Astrocyte (in vitro differentiated cells and primary cell): ENCODE results near the gene LMF1. TPM values are rescaled to one million over a fixed set of nuclear protein-coding genes. Genes with fewer than 3 reads are reported as not detected.

Source experiments
- DNase-seq: peaks from one replicate; pipeline ENCODE4 v3.0.0-alpha.2; 2010; ENCODE audit warnings: low read depth
- FAIRE-seq: peaks from 2 replicates; lab custom pipeline; 2011; peaks lifted over from hg19 to GRCh38; lab: Jason Lieb, UNC
- H2AFZ ChIP-seq: 2 replicates; pipeline ENCODE4 v1.6.0; 2012; ENCODE audit warnings: low read depth, low read length, inconsistent platforms
- H3K27ac ChIP-seq: 2 replicates; pipeline ENCODE4 v1.5.1; 2011; ENCODE audit warnings: low read depth, low read length, inconsistent platforms
- H3K27me3 ChIP-seq: 2 replicates; pipeline ENCODE4 v1.6.0; 2011; ENCODE audit warnings: low read length, inconsistent platforms; ENCODE audit not compliant: insufficient read depth
- H3K36me3 ChIP-seq: 2 replicates; pipeline ENCODE4 v1.5.1; 2011; ENCODE audit warnings: low read length, inconsistent platforms; ENCODE audit not compliant: insufficient read depth
- H3K4me1 ChIP-seq: 2 replicates; pipeline ENCODE4 v1.5.1; 2011; ENCODE audit warnings: low read length, inconsistent platforms; ENCODE audit not compliant: insufficient read depth
- H3K4me2 ChIP-seq: 2 replicates; pipeline ENCODE4 v1.6.0; 2012; ENCODE audit warnings: low read length, inconsistent platforms
- H3K4me3 ChIP-seq: 2 replicates; pipeline ENCODE4 v1.5.1; 2011; ENCODE audit warnings: low read depth, mild to moderate bottlenecking, low read length, inconsistent platforms; ENCODE audit not compliant: insufficient read depth
- H3K79me2 ChIP-seq: 2 replicates; pipeline ENCODE4 v1.6.0; 2012; ENCODE audit warnings: mild to moderate bottlenecking, low read length, inconsistent platforms; ENCODE audit not compliant: insufficient read depth
- H3K9ac ChIP-seq: 2 replicates; pipeline ENCODE4 v1.6.0; 2012; ENCODE audit warnings: mild to moderate bottlenecking, low read length, inconsistent platforms
- H3K9me3 ChIP-seq: 2 replicates; pipeline ENCODE4 v1.5.1; 2012; ENCODE audit warnings: low read depth, mild to moderate bottlenecking, low read length, inconsistent platforms; ENCODE audit not compliant: insufficient read depth
- H4K20me1 ChIP-seq: 2 replicates; pipeline ENCODE4 v1.6.0; 2012; ENCODE audit warnings: low read length, inconsistent platforms; ENCODE audit not compliant: insufficient read depth
- H3K27ac Mint-ChIP-seq: one replicate; pipeline ENCODE4 v1.8.0; 2021; ENCODE audit warnings: mild to moderate bottlenecking, mixed read lengths; ENCODE audit not compliant: unreplicated experiment
- H3K27me3 Mint-ChIP-seq: one replicate; pipeline ENCODE4 v1.8.0; 2021; ENCODE audit warnings: low read depth, mixed read lengths; ENCODE audit not compliant: unreplicated experiment
- H3K36me3 Mint-ChIP-seq: one replicate; pipeline ENCODE4 v1.8.0; 2021; ENCODE audit warnings: low read depth, mixed read lengths; ENCODE audit not compliant: unreplicated experiment
- H3K4me1 Mint-ChIP-seq: one replicate; pipeline ENCODE4 v1.8.0; 2021; ENCODE audit warnings: low read depth, mixed read lengths; ENCODE audit not compliant: unreplicated experiment
- H3K4me3 Mint-ChIP-seq: one replicate; pipeline ENCODE4 v1.8.0; 2021; ENCODE audit warnings: mild to moderate bottlenecking, moderate library complexity, mixed read lengths; ENCODE audit not compliant: unreplicated experiment
- H3K9me3 Mint-ChIP-seq: one replicate; pipeline ENCODE4 v1.8.0; 2021; ENCODE audit warnings: mild to moderate bottlenecking, mixed read lengths; ENCODE audit not compliant: unreplicated experiment
- EZH2 ChIP-seq: IDR thresholded peaks from 2 replicates; pipeline ENCODE4 v1.6.1; 2012; ENCODE audit warnings: mild to moderate bottlenecking, low read length, inconsistent platforms; ENCODE audit not compliant: insufficient read depth
- total RNA-seq: library from RNA; stranded (reverse); gene quantifications from 2 replicates; pipeline ENCODE4 v1.2.1, GENCODE V29; 2021
- TF ChIP-seq, protein P1 (sequence below): IDR thresholded peaks from 2 replicates; pipeline ENCODE4 v1.5.1; 2011; ENCODE audit warnings: low read depth, mild to moderate bottlenecking, inconsistent platforms, low read length, moderate library complexity; ENCODE audit not compliant: insufficient read depth

Gene LMF1
- total RNA-seq, 1 donor from 2014 or later, result 12.6 TPM

DNA sequence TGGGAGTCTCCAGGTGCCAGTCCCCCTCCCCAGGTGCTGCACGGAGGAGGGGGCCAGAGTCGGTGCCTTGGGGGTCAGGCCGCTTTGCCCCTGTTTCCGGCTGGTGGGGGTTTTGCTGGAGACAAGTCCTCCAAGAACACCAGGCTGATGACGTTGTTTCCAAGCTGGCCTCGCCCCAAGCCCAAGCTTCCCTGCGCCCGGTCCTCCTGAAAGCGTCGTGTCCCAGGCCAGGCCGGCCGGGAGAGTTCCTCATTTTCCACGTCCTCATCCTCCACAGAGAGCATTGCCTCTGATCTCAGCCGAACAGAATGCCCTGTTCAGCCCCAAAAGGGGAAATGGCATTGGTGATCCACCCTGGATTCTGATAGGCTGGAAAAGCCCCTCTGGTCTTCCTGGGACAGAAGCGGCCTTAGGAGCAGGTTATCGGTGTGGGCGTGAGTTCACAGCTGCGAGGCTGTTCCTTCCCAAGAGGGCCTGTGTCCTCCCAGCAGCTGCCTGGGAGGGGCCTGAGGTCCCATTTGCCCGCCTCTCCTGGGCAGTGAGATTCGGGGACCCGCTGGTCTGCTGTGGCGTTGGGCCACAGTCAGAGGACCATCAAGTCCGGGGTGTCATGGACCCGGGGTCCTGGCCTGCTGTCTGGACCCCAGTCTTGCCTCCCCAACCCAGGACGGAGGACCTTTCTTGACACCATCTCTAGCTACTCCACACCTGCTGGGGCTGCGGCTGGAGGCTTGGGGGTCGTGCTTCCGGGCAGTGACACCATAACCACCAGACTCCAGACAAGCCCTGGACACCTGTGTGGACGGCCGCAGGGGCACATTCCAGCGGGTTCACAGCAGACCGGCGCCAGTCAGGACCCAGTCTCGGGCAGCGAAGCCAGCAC is 17.9 kb upstream of the LMF1 start:
- Histone ChIP-seq H4K20me1 (peaks cover 6% of the 10 kb centered on the region), H3K4me3 (no peak overlapping the region), H3K36me3 (no peaks in the 10 kb centered on the region), H3K4me2 (no peak overlapping the region), H3K4me1 (no peaks in the 10 kb centered on the region), H3K9me3 (no peaks in the 10 kb centered on the region), H3K27me3 (peaks cover 56% of the 10 kb centered on the region), H3K79me2 (no peaks in the 10 kb centered on the region), H3K27ac (no peak overlapping the region), H3K9ac (no peak overlapping the region), H2AFZ (no peak overlapping the region)
- no peak overlapping the region for H3K4me3 Mint-ChIP-seq
- peak; percentile 51 for TF ChIP-seq EZH2
- TF ChIP-seq, protein P1, sequence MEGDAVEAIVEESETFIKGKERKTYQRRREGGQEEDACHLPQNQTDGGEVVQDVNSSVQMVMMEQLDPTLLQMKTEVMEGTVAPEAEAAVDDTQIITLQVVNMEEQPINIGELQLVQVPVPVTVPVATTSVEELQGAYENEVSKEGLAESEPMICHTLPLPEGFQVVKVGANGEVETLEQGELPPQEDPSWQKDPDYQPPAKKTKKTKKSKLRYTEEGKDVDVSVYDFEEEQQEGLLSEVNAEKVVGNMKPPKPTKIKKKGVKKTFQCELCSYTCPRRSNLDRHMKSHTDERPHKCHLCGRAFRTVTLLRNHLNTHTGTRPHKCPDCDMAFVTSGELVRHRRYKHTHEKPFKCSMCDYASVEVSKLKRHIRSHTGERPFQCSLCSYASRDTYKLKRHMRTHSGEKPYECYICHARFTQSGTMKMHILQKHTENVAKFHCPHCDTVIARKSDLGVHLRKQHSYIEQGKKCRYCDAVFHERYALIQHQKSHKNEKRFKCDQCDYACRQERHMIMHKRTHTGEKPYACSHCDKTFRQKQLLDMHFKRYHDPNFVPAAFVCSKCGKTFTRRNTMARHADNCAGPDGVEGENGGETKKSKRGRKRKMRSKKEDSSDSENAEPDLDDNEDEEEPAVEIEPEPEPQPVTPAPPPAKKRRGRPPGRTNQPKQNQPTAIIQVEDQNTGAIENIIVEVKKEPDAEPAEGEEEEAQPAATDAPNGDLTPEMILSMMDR, result no peak
- no peaks in the 10 kb centered on the region for H3K4me1 Mint-ChIP-seq
- FAIRE-seq (no peak), DNase-seq (no peak)
- H3K9me3 Mint-ChIP-seq, result no peaks in the 10 kb centered on the region
- H3K27ac Mint-ChIP-seq, result no peak overlapping the region
- H3K36me3 Mint-ChIP-seq, result no peaks in the 10 kb centered on the region
- H3K27me3 Mint-ChIP-seq, result peaks cover 24% of the 10 kb centered on the region

DNA sequence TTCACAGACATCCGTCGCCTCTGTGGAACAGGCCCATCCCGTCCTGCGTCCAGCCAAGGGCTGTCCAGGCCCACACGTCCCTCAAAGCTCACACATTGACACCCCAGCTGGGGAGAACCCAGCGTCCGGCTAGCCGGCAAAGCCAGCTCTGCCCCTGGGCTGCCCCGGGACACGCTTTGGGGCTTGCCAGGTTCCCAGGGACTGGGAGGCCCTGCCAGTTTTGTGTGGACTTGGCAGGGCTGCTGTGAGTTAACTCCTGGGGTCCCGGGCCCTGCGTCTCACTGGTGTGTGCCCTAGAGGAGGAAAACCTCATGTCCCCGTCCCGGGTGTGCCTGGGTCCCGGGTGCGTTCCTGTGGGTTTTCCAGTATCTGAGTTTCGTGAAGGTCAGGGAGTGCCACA is 17.1 kb upstream of the LMF1 start:
- Histone ChIP-seq H3K9me3 (no peaks in the 10 kb centered on the region), H3K4me1 (no peaks in the 10 kb centered on the region), H3K79me2 (no peaks in the 10 kb centered on the region), H3K36me3 (no peaks in the 10 kb centered on the region), H3K9ac (no peak overlapping the region), H3K4me3 (no peak overlapping the region), H3K27ac (no peak overlapping the region), H3K4me2 (no peak overlapping the region), H4K20me1 (peaks cover 6% of the 10 kb centered on the region), H3K27me3 (peaks cover 64% of the 10 kb centered on the region), H2AFZ (no peak overlapping the region)
- DNase-seq (no peak), FAIRE-seq (no peak)
- Mint-ChIP-seq H3K4me3 (no peak overlapping the region), H3K4me1 (no peaks in the 10 kb centered on the region), H3K27ac (no peak overlapping the region), H3K9me3 (no peaks in the 10 kb centered on the region), H3K36me3 (no peaks in the 10 kb centered on the region), H3K27me3 (peaks cover 26% of the 10 kb centered on the region)
- no peak for TF ChIP-seq EZH2
- TF ChIP-seq, protein P1, result no peak
